A673 (cell line): ENCODE results near the gene LRRC70. TPM values are rescaled to one million over a fixed set of nuclear protein-coding genes. Genes with fewer than 3 reads are reported as not detected.
A peak's percentile ranks its signal among the peaks of the same experiment; 100 is the strongest.

Experiments used
- Bru-seq: library from RNA; stranded (reverse); fragments of 400-500 nt; gene quantifications from one replicate; lab custom pipeline; 2021; lab: Mats Ljungman, UMichigan
- BruChase-seq, 2 experiments: library from RNA; stranded (reverse); fragments of 400-500 nt; gene quantifications; one replicate each; lab custom pipeline; 2021; lab: Mats Ljungman, UMichigan
- BruUV-seq: library from RNA; stranded (reverse); fragments of 400-500 nt; replicated peaks from 2 replicates; lab custom pipeline; 2021; lab: Mats Ljungman, UMichigan
- CTCF ChIA-PET: fragments of 300-600 bp; sonication (Branson Sonifier 250); formaldehyde crosslinking; loops from one replicate; lab custom pipeline; 2022; ENCODE audit warnings: antibody characterized with exemption; lab: Charles Lee
- POLR2A ChIA-PET: fragments of 300-600 bp; sonication (Branson Sonifier 250); formaldehyde crosslinking; loops from one replicate; lab custom pipeline; 2022; ENCODE audit warnings: antibody characterized with exemption; ENCODE audit not compliant: low non-redundant PET; lab: Charles Lee
- DNase-seq: peaks from one replicate; pipeline ENCODE4 v3.0.0-alpha.2; 2015; ENCODE audit warnings: low spot score
- H3K27ac ChIP-seq: fragments of 200-600 bp; sonication (generic); 2 replicates; pipeline ENCODE4 v1.5.1; 2016; ENCODE audit warnings: mixed run types, low read depth, mild to moderate bottlenecking, mixed read lengths, antibody characterized with exemption, low read length; ENCODE audit not compliant: poor library complexity, severe bottlenecking
- H3K27me3 ChIP-seq: fragments of 200-600 bp; sonication (generic); replicated peaks from 2 replicates; pipeline ENCODE4 v1.6.1; 2017; ENCODE audit warnings: mixed run types, low read depth, mild to moderate bottlenecking, mixed read lengths, antibody characterized with exemption, low read length; ENCODE audit not compliant: insufficient read depth, poor library complexity
- H3K36me3 ChIP-seq: fragments of 200-600 bp; sonication (generic); 2 replicates; pipeline ENCODE4 v1.6.1; 2016; ENCODE audit warnings: mixed run types, mild to moderate bottlenecking, mixed read lengths, antibody characterized with exemption, low read length; ENCODE audit not compliant: insufficient read depth, poor library complexity, severe bottlenecking
- H3K4me1 ChIP-seq: fragments of 200-600 bp; sonication (generic); 2 replicates; pipeline ENCODE4 v1.6.1; 2017; ENCODE audit warnings: mixed run types, mild to moderate bottlenecking, mixed read lengths, antibody characterized with exemption, low read length; ENCODE audit not compliant: insufficient read depth, poor library complexity, severe bottlenecking
- H3K4me3 ChIP-seq: fragments of 200-600 bp; sonication (generic); 2 replicates; pipeline ENCODE4 v1.5.1; 2016; ENCODE audit warnings: low read depth, mixed run types, mild to moderate bottlenecking, mixed read lengths, low read length; ENCODE audit not compliant: poor library complexity, severe bottlenecking
- H3K9me3 ChIP-seq: fragments of 200-600 bp; sonication (generic); 2 replicates; pipeline ENCODE4 v1.6.1; 2016; ENCODE audit warnings: mixed run types, low read depth, mild to moderate bottlenecking, mixed read lengths, antibody characterized with exemption, low read length; ENCODE audit not compliant: poor library complexity, severe bottlenecking
- CTCF ChIP-seq: fragments of 300-800, 200-600 bp; sonication (generic); conservative IDR thresholded peaks from 2 replicates; pipeline ENCODE4 v1.5.1; 2017; ENCODE audit warnings: low read depth, mild to moderate bottlenecking, antibody characterized with exemption, low read length, moderate library complexity, mixed read lengths
- EZH2 ChIP-seq: fragments of 200-600 bp; sonication (generic); IDR thresholded peaks from 2 replicates; pipeline ENCODE4 v1.6.1; 2017; ENCODE audit warnings: borderline replicate concordance, low read depth, mild to moderate bottlenecking, mixed read lengths, antibody characterized with exemption, low read length; ENCODE audit not compliant: poor library complexity, severe bottlenecking
- intact Hi-C: fragments of 100-400 bp; cut with micrococcal nuclease; formaldehyde crosslinking; loops from one replicate; pipeline ENCODE4 v1.10.0; 2022; ENCODE audit not compliant: unreplicated experiment
- long read RNA-seq: library from polyadenylated mRNA; stranded (forward); transcript quantifications from one replicate; pipeline ENCODE4 v2.0.0, GENCODE V29; 2022
- total RNA-seq: library from RNA; stranded (reverse); gene quantifications from 2 replicates; pipeline ENCODE4 v1.2.3, GENCODE V29; 2021

Gene LRRC70
- total RNA-seq (1.8 and 2.0 TPM in 2 replicates), Bru-seq, nascent RNA (percentile 94 among the genes with signal in this experiment), BruChase-seq, experiment 1, labeled RNA remaining after a 2-hour chase (percentile 84 among the genes with signal in this experiment), BruChase-seq, experiment 2, labeled RNA remaining after a 6-hour chase (percentile 69 among the genes with signal in this experiment)
- long read RNA-seq, result 0 reads

- no peaks in the 10 kb centered on the region for H3K27me3 ChIP-seq
- CTCF ChIA-PET, result no interaction called here
- H3K36me3 ChIP-seq, result no peaks in the 10 kb centered on the region
- H3K27ac ChIP-seq, result peak within 1 kb of the TSS; percentile 46
- DNase-seq, result peak; percentile 94
- peaks cover 57% of the 10 kb centered on the region for H3K4me1 ChIP-seq
- no peak for TF ChIP-seq CTCF
- no peak for TF ChIP-seq EZH2
- BruUV-seq, result no TSS peak
- peak within 1 kb of the TSS; percentile 7 for H3K4me3 ChIP-seq
- intact Hi-C loops, result no loop called here
- H3K9me3 ChIP-seq, result no peaks in the 10 kb centered on the region
- POLR2A ChIA-PET, result interaction anchor here (0.7 kb wide), 1 partner anchor 24 kb away, joined by 3 read pairs; no protein-coding TSS in a partner anchor
Measured at GRCh38 chr5:62578540-62578939, at the start of gene LRRC70. Gene LRRC70, plus strand, starts transcription at chr5:62578819. Its CDS starts 620 bp downstream, at chr5:62579439.

- H3K27me3 ChIP-seq, result no peaks in the 10 kb centered on the region
- POLR2A ChIA-PET, result no interaction called here
- no peaks in the 10 kb centered on the region for H3K36me3 ChIP-seq
- intact Hi-C loops, result no loop called here
- H3K27ac ChIP-seq, result no peak overlapping the region
- H3K4me3 ChIP-seq, result no peak overlapping the region
- BruUV-seq, result no TSS peak
- H3K9me3 ChIP-seq, result no peaks in the 10 kb centered on the region
- CTCF ChIA-PET, result no interaction called here
- DNase-seq, result no peak
- no peak for TF ChIP-seq CTCF
- TF ChIP-seq EZH2, result no peak
- no peaks in the 10 kb centered on the region for H3K4me1 ChIP-seq
Measured at GRCh38 chr5:62533597-62533996, 45.0 kb upstream of the LRRC70 start.

GRCh38 chr5:62534461-62535236 is 44.0 kb upstream of the LRRC70 start:
- POLR2A ChIA-PET, result no interaction called here
- CTCF ChIA-PET, result no interaction called here

More at GRCh38 chr5:62534461-62535236, 44.0 kb upstream of the LRRC70 start:
- H3K27me3 ChIP-seq, result no peaks in the 10 kb centered on the region
- no peak for TF ChIP-seq CTCF
- no peak for TF ChIP-seq EZH2
- no peaks in the 10 kb centered on the region for H3K4me1 ChIP-seq
- intact Hi-C loops, result no loop called here
- H3K4me3 ChIP-seq, result no peak overlapping the region
- no peaks in the 10 kb centered on the region for H3K9me3 ChIP-seq
- DNase-seq, result no peak
- no peaks in the 10 kb centered on the region for H3K36me3 ChIP-seq
- BruUV-seq, result no TSS peak
- no peak overlapping the region for H3K27ac ChIP-seq
